Superior temporal gyrus (tissue), 1 donor: ENCODE measurements around the gene DKK2.
"Not testable (repeated sequence)": the region's sequence is repeated elsewhere in the genome, so short reads cannot be mapped to it uniquely, and the experiment has no call there.

ENCODE experiments used
- DNase-seq: peaks from one replicate; pipeline ENCODE4 v3.0.0-alpha.2; 2016; ENCODE audit errors: extremely low spot score

DKK2 gene

GRCh38 chr4:106909486-106910188 lies 126.5 kb downstream of the DKK2 start:
- no peak for DNase-seq

- DNase-seq = not testable (repeated sequence)
Observed at GRCh38 chr4:106908049-106908448, 128.1 kb downstream of the DKK2 start.

GRCh38 chr4:106907216-106907615 lies 128.9 kb downstream of the DKK2 start:
- DNase-seq = no peak

GRCh38 chr4:106906728-106907127 lies 129.4 kb downstream of the DKK2 start:
- no peak for DNase-seq

- DNase-seq = peak; percentile 47
Observed at GRCh38 chr4:106898621-106899230, 137.4 kb downstream of the DKK2 start.

GRCh38 chr4:106893903-106894302 lies 142.2 kb downstream of the DKK2 start:
- DNase-seq = no peak

- no peak for DNase-seq
Observed at GRCh38 chr4:106893395-106893881, 142.7 kb downstream of the DKK2 start.

- DNase-seq = no peak
Observed at GRCh38 chr4:106892786-106893185, 143.3 kb downstream of the DKK2 start.

- no peak for DNase-seq
Observed at GRCh38 chr4:106875340-106875739, 160.8 kb downstream of the DKK2 start.
